Tibial nerve (tissue), 4 donors: ENCODE results near the gene CHST7. TPM values are rescaled to one million over a fixed set of nuclear protein-coding genes. Genes with fewer than 3 reads are reported as not detected.

Experiments
- DNase-seq, 2 donors: peaks; one replicate each; pipeline ENCODE4 v3.0.0-alpha.2; 2019; ENCODE audit warnings: low spot score in 2 of 2
- H3K27ac ChIP-seq, 4 donors: fragments of 200-600 bp; sonication (generic) in 3 of 4; one replicate each; pipeline ENCODE4 v1.5.1; 2017 to 2019; ENCODE audit warnings: mild to moderate bottlenecking in 1 of 4
- H3K27me3 ChIP-seq, 2 donors: fragments of 200-600 bp; sonication (generic) in 1 of 2; one replicate each; pipeline versions ENCODE4 v1.5.1 to v1.6.0; 2017 to 2019
- H3K36me3 ChIP-seq, 3 donors: fragments of 200-600 bp; sonication (generic); one replicate each; pipeline ENCODE4 v1.5.1; 2018 to 2019
- H3K4me1 ChIP-seq, 4 donors: fragments of 200-600 bp; sonication (generic) in 3 of 4; one replicate each; pipeline ENCODE4 v1.5.1; 2017 to 2019
- H3K4me3 ChIP-seq, 4 donors: fragments of 200-600 bp; sonication (generic) in 3 of 4; one replicate each; pipeline ENCODE4 v1.5.1; 2017 to 2019; ENCODE audit warnings: mild to moderate bottlenecking in 1 of 4, moderate library complexity in 1 of 4
- H3K9me3 ChIP-seq, 4 donors: fragments of 200-600 bp; sonication (generic) in 3 of 4; one replicate each; pipeline ENCODE4 v1.5.1; 2017 to 2019
- CTCF ChIP-seq, 5 experiments: fragments of 200-600 bp in 3 of 5; fragments of 450-650 bp in 2 of 5; sonication (generic) in 3 of 5; IDR thresholded peaks; one replicate each; pipeline ENCODE4 v1.5.1; 2016 to 2019; ENCODE audit warnings: antibody characterized with exemption in 5 of 5, mild to moderate bottlenecking in 3 of 5, moderate library complexity in 2 of 5
- EP300 ChIP-seq, 2 donors: sonication (generic); formaldehyde crosslinking; IDR thresholded peaks; one replicate each; pipeline ENCODE4 v1.6.1; 2017; ENCODE audit warnings: antibody characterized with exemption in 2 of 2, mild to moderate bottlenecking in 1 of 2
- POLR2A ChIP-seq, 2 donors: fragments of 450-650 bp; IDR thresholded peaks; one replicate each; pipeline ENCODE4 v1.6.1; 2017; ENCODE audit warnings: antibody characterized with exemption in 2 of 2, mild to moderate bottlenecking in 2 of 2, moderate library complexity in 2 of 2
- WGBS, 2 donors: methylation state at CpG; one replicate each; pipeline ENCODE4 v1.1.5; 2018; 5-methylcytosine and 5-hydroxymethylcytosine counted together
- total RNA-seq, 4 donors: library from RNA; depleted of rRNA; stranded (reverse); fragments of >200 nt; gene quantifications; one replicate each; pipeline ENCODE4 v1.1.0, GENCODE V29; 2016

The CHST7 gene
- total RNA-seq, 4 donors from 2014 or later: 35.6 to 106 (median 72.9) TPM

DNA sequence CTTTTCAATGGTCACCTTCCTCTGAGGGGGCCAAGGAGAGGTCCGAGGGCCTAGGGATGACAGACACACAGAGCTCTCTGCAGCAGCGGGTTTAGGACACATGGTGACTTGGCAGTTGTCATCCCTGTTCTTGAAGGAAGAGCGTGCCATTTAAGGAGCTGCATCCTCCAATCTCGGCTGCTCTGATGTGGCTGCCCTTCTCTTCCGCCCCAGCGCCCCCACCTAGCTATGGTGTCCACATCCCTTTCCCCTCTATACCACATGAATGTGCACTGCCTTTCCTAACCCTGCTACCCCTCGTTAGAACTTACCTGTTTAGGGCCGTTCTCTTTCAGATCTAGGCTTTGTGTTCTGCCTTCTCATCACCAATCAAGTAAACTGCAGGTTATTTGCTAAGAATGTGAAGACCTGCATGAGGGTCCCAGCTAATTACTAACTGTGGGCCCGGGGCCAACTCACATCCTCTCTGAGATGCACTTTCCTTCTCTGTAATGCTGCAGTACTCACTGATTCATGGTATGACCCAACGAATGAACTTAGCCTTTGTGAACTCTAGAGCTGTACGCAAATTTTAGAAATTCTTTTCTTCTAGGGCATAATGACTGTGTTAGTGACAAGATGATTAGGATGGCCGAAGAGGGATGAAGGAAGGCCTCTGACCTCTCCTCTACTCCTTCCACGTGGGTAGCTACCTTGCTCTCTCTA is 38.2 kb downstream of the CHST7 start:
- H3K27me3 ChIP-seq: no peaks in the 10 kb centered on the region
- no peak overlapping the region for H3K27ac ChIP-seq
- no peak overlapping the region for H3K4me3 ChIP-seq
- no peak for TF ChIP-seq EP300 (IDR thresholded peaks at IDR 0.05)
- TF ChIP-seq POLR2A (IDR thresholded peaks at IDR 0.05): no peak
- TF ChIP-seq CTCF (IDR thresholded peaks at IDR 0.05): no peak
- no peaks in the 10 kb centered on the region for H3K36me3 ChIP-seq
- no peak for DNase-seq
- WGBS, 2 donors: 74 to 79% methylated on average over 11 to 13 of the region's 13 CpGs
- H3K4me1 ChIP-seq: no peaks in the 10 kb centered on the region
- H3K9me3 ChIP-seq: no peaks in the 10 kb centered on the region

- H3K9me3 ChIP-seq: no peaks in the 10 kb centered on the region
- TF ChIP-seq EP300 (IDR thresholded peaks at IDR 0.05) (no peak), POLR2A (IDR thresholded peaks at IDR 0.05) (no peak), CTCF (IDR thresholded peaks at IDR 0.05) (no peak)
- no peak for DNase-seq
- no peak overlapping the region for H3K4me3 ChIP-seq
- peaks cover 0 to 9% (median 0%) of the 10 kb centered on the region in 4 donors for H3K4me1 ChIP-seq
- no peak overlapping the region for H3K27ac ChIP-seq
- no peaks in the 10 kb centered on the region for H3K27me3 ChIP-seq
- no peaks in the 10 kb centered on the region for H3K36me3 ChIP-seq
Observed at GRCh38 chrX:46617906-46618305, 44.3 kb downstream of the CHST7 start.

DNA sequence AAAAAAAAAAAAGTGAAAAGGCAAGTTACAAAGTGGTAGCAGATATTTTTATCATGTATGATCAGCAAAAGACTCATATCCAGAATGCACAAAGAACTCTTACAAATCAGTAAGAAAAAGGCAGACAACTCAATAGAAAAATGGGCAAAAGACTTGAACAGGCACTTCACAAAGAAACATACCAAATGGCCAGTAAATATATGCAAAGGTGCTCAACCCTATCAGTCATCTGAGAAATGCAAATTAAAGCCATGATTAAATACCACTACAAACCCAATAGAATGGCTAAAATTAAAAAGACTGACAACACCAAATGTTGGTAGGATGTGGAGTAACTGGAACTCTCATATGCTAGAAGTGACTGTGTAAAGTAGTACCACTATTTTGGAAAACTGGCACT is 45.4 kb downstream of the CHST7 start:
- DNase-seq: no peak
- no peak overlapping the region for H3K4me3 ChIP-seq
- no peak overlapping the region for H3K27ac ChIP-seq
- TF ChIP-seq POLR2A (IDR thresholded peaks at IDR 0.05): no peak
- no peak for TF ChIP-seq EP300 (IDR thresholded peaks at IDR 0.05)
- no peak for TF ChIP-seq CTCF (IDR thresholded peaks at IDR 0.05)
- no peaks in the 10 kb centered on the region for H3K9me3 ChIP-seq
- H3K36me3 ChIP-seq: no peaks in the 10 kb centered on the region
- H3K4me1 ChIP-seq: peaks cover 0 to 9% (median 0%) of the 10 kb centered on the region in 4 donors
- no peaks in the 10 kb centered on the region for H3K27me3 ChIP-seq

GRCh38 chrX:46620505-46620904 is 46.9 kb downstream of the CHST7 start:
- Histone ChIP-seq H3K4me1 (peaks cover 0 to 9% (median 0%) of the 10 kb centered on the region in 4 donors), H3K4me3 (no peak overlapping the region), H3K9me3 (no peaks in the 10 kb centered on the region), H3K36me3 (no peaks in the 10 kb centered on the region), H3K27ac (no peak overlapping the region), H3K27me3 (no peaks in the 10 kb centered on the region)
- no peak for TF ChIP-seq EP300 (IDR thresholded peaks at IDR 0.05)
- TF ChIP-seq CTCF (IDR thresholded peaks at IDR 0.05): no peak
- TF ChIP-seq POLR2A (IDR thresholded peaks at IDR 0.05): no peak
- no peak for DNase-seq
- 88 to 96% methylated on average over 4 of the region's 4 CpGs for WGBS, 2 donors

DNA sequence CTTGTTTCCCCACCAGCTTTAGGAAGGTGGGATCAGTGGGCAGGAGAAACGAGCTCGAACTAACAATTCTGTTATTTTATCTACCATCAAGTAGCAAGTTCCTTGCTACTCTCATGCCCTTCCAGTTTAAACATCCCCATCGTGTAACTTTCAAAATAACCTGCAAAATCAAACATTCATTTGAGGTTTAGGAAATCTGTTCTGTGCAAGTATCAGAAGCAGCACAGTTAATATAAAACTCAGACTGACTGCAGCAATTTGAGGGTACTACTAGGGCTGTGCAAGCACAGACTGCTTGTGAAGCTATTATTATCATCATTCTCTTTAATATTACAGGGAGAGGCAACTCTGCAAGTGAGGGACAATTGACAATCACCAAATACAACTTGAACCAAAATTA is 48.0 kb downstream of the CHST7 start:
- H3K9me3 ChIP-seq: no peaks in the 10 kb centered on the region
- DNase-seq: no peak
- H3K4me3 ChIP-seq: no peak overlapping the region
- no peak overlapping the region for H3K27ac ChIP-seq
- TF ChIP-seq POLR2A (IDR thresholded peaks at IDR 0.05): no peak
- TF ChIP-seq CTCF (IDR thresholded peaks at IDR 0.05): no peak
- no peak for TF ChIP-seq EP300 (IDR thresholded peaks at IDR 0.05)
- WGBS, 2 donors: 67 to 83% methylated on average over 3 of the region's 3 CpGs
- H3K36me3 ChIP-seq: no peaks in the 10 kb centered on the region
- peaks cover 0 to 9% (median 0%) of the 10 kb centered on the region in 4 donors for H3K4me1 ChIP-seq
- H3K27me3 ChIP-seq: no peaks in the 10 kb centered on the region
